IMR-90 (cell line): ENCODE results near the gene TNFSF12. TPM values are rescaled to one million over a fixed set of nuclear protein-coding genes. Genes with fewer than 3 reads are reported as not detected.

Source experiments
- ATAC-seq: fragments of 200-7000 bp; cut with Tn5 transposase; 2 replicates; pipeline ENCODE4 v1.9.1; 2020; ENCODE audit warnings: low read depth, mild to moderate bottlenecking, moderate library complexity
- BruUV-seq: library from RNA; stranded (reverse); fragments of 400-500 nt; replicated peaks from 2 replicates; lab custom pipeline; 2021; lab: Mats Ljungman, UMichigan
- CTCF ChIA-PET: fragments of 300-600 bp; formaldehyde crosslinking; extraction: SDS; loops from one replicate; lab custom pipeline; 2021; ENCODE audit warnings: antibody characterized with exemption; lab: Yijun Ruan, JAX
- POLR2A ChIA-PET: fragments of 300-600 bp; sonication (Branson Sonifier 250); formaldehyde crosslinking; loops from one replicate; lab custom pipeline; 2022; ENCODE audit warnings: antibody characterized with exemption; ENCODE audit not compliant: unreplicated experiment; lab: Charles Lee
- DNase-seq: peaks from one replicate; pipeline ENCODE4 v3.0.0; 2013
- H2AFZ ChIP-seq: replicated peaks from 2 replicates; pipeline ENCODE3; 2013; ENCODE audit warnings: low read length, mild to moderate bottlenecking; ENCODE audit not compliant: poor library complexity
- H2AK5ac ChIP-seq: 2 replicates; pipeline ENCODE4 v1.6.1; 2013; ENCODE audit warnings: low read depth, low read length, inconsistent platforms
- H2AK9ac ChIP-seq: replicated peaks from 2 replicates; pipeline ENCODE3; 2013; ENCODE audit warnings: mild to moderate bottlenecking, low read depth, low read length, moderate library complexity; ENCODE audit not compliant: poor library complexity
- H2BK120ac ChIP-seq: 2 replicates; pipeline ENCODE4 v1.6.1; 2013; ENCODE audit warnings: low read depth, low read length, inconsistent platforms
- H2BK15ac ChIP-seq: 3 replicates; pipeline ENCODE4 v1.6.1; 2013; ENCODE audit warnings: low read depth, low read length, inconsistent platforms
- H2BK20ac ChIP-seq: 2 replicates; pipeline ENCODE4 v1.6.1; 2013; ENCODE audit warnings: low read depth, mild to moderate bottlenecking, inconsistent platforms, low read length, moderate library complexity
- H2BK5ac ChIP-seq: 2 replicates; pipeline ENCODE4 v1.6.1; 2013; ENCODE audit warnings: mild to moderate bottlenecking, low read depth, low read length, inconsistent platforms; ENCODE audit not compliant: poor library complexity, severe bottlenecking
- H3K14ac ChIP-seq: replicated peaks from 2 replicates; pipeline ENCODE4 v1.6.1; 2013; ENCODE audit warnings: low read depth, low read length, inconsistent platforms
- H3K18ac ChIP-seq: 2 replicates; pipeline ENCODE4 v1.6.1; 2013; ENCODE audit warnings: low read depth, low read length, control low read depth
- H3K23ac ChIP-seq: 2 replicates; pipeline ENCODE4 v1.6.1; 2013; ENCODE audit warnings: low read depth, low read length, inconsistent platforms
- H3K27ac ChIP-seq: 2 replicates; pipeline ENCODE4 v1.5.1; 2013; ENCODE audit warnings: mild to moderate bottlenecking, control low read depth, low read length; ENCODE audit not compliant: insufficient read depth
- H3K27me3 ChIP-seq: 2 replicates; pipeline ENCODE4 v1.6.1; 2013; ENCODE audit warnings: low read length; ENCODE audit not compliant: control insufficient read depth, insufficient read depth
- H3K36me3 ChIP-seq: 2 replicates; pipeline ENCODE4 v1.6.1; 2013; ENCODE audit warnings: low read length, mixed read lengths; ENCODE audit not compliant: control insufficient read depth, insufficient read depth
- H3K4ac ChIP-seq: 2 replicates; pipeline ENCODE4 v1.6.1; 2013; ENCODE audit warnings: low read depth, low read length, inconsistent platforms
- H3K4me1 ChIP-seq: 2 replicates; pipeline ENCODE4 v1.6.1; 2013; ENCODE audit warnings: low read length, mixed read lengths; ENCODE audit not compliant: control insufficient read depth, insufficient read depth
- H3K4me2 ChIP-seq: 2 replicates; pipeline ENCODE4 v1.6.1; 2013; ENCODE audit warnings: low read depth, mild to moderate bottlenecking, control low read depth, low read length, moderate library complexity
- H3K4me3 ChIP-seq: 2 replicates; pipeline ENCODE4 v1.5.1; 2013; ENCODE audit warnings: low read depth, mild to moderate bottlenecking, control low read depth, low read length, moderate library complexity; ENCODE audit not compliant: insufficient read depth
- H3K56ac ChIP-seq: 2 replicates; pipeline ENCODE4 v1.6.1; 2013; ENCODE audit warnings: low read length, inconsistent platforms; ENCODE audit not compliant: insufficient read depth; ENCODE audit errors: extremely low read depth
- H3K79me1 ChIP-seq, 2 experiments: 2 replicates each; pipeline ENCODE4 v1.6.1; 2013; ENCODE audit warnings: low read length in 2 of 2, inconsistent platforms in 1 of 2, low read depth in 1 of 2
- H3K9ac ChIP-seq: 2 replicates; pipeline ENCODE4 v1.6.1; 2013; ENCODE audit warnings: low read depth, low read length, control low read depth
- H3K9me1 ChIP-seq: 2 replicates; pipeline ENCODE4 v1.6.1; 2013; ENCODE audit warnings: low read length, inconsistent platforms; ENCODE audit not compliant: insufficient read depth
- H3K9me3 ChIP-seq: 2 replicates; pipeline ENCODE4 v1.6.1; 2013; ENCODE audit warnings: low read length; ENCODE audit not compliant: control insufficient read depth, insufficient read depth
- H4K20me1 ChIP-seq: 2 replicates; pipeline ENCODE4 v1.6.1; 2013; ENCODE audit warnings: low read length, inconsistent platforms; ENCODE audit not compliant: insufficient read depth
- H4K5ac ChIP-seq: 2 replicates; pipeline ENCODE4 v1.6.1; 2013; ENCODE audit warnings: mild to moderate bottlenecking, low read depth, low read length, control low read depth
- H4K8ac ChIP-seq, 2 experiments: 2 replicates each; pipeline ENCODE4 v1.6.1; 2013; ENCODE audit warnings: low read depth in 2 of 2, low read length in 2 of 2, control low read depth in 1 of 2, inconsistent platforms in 1 of 2
- H4K91ac ChIP-seq: 2 replicates; pipeline ENCODE4 v1.6.1; 2013; ENCODE audit warnings: low read depth, low read length, inconsistent platforms; ENCODE audit not compliant: insufficient read depth
- BHLHE40 ChIP-seq: fragments of 150-350 bp; IDR thresholded peaks from 2 replicates; pipeline ENCODE4 v1.6.1; 2016; ENCODE audit warnings: mild to moderate bottlenecking, low read depth, low read length
- RAD21 ChIP-seq: IDR thresholded peaks from 2 replicates; pipeline ENCODE4 v1.6.1; 2012; ENCODE audit warnings: low read length, improper control_type of control experiment
- SMC3 ChIP-seq: fragments of 150-350 bp; IDR thresholded peaks from 2 replicates; pipeline ENCODE4 v1.6.1; 2016; ENCODE audit warnings: low read depth, mild to moderate bottlenecking, antibody characterized with exemption, low read length, moderate library complexity
- WGBS, 2 experiments: methylation state at CpG; one replicate each; pipeline versions ENCODE4 v1.1.5 to v1.1.7; 2013; ENCODE audit warnings: missing lambda C conversion rate in 2 of 2; ENCODE audit not compliant: insufficient read length in 1 of 2; ENCODE audit errors: extremely low coverage in 2 of 2; 5-methylcytosine and 5-hydroxymethylcytosine counted together
- dilution Hi-C: fragments of 300-500 bp; cut with HindIII; formaldehyde crosslinking; loops from one replicate; pipeline ENCODE4 v1.14.3; 2018; ENCODE audit warnings: low sequenced_read_pairs; ENCODE audit not compliant: unreplicated experiment
- in situ Hi-C: fragments of 300-500 bp; cut with MboI; formaldehyde crosslinking; loops from 3 replicates; pipeline ENCODE4 v1.14.3; 2019; ENCODE audit warnings: low sequenced_read_pairs, inconsistent platforms, mixed read lengths
- intact Hi-C: fragments of 100-400 bp; cut with micrococcal nuclease; formaldehyde crosslinking; loops from 2 replicates; pipeline ENCODE4 v1.10.0; 2022
- polyA plus RNA-seq, 3 experiments: library from polyadenylated mRNA; depleted of rRNA; stranded (reverse); fragments of >200 nt; gene quantifications; 2 replicates each; pipeline ENCODE4 v1.2.3, GENCODE V29; 2012; ENCODE audit warnings: low replicate concordance in 1 of 3
- total RNA-seq: library from RNA; depleted of rRNA; stranded (reverse); fragments of >200 nt; gene quantifications from 2 replicates; pipeline ENCODE4 v1.2.3, GENCODE V29; 2012
- TF ChIP-seq, protein P1 (sequence below): fragments of 150-350 bp; IDR thresholded peaks from 2 replicates; pipeline ENCODE4 v1.6.1; 2017; ENCODE audit warnings: mild to moderate bottlenecking, antibody characterized with exemption, low read length, low read depth
- TF ChIP-seq, protein P2 (sequence below): conservative IDR thresholded peaks from 2 replicates; pipeline ENCODE4 v1.5.1; 2012; ENCODE audit warnings: mild to moderate bottlenecking, low read depth, low read length, improper control_type of control experiment
- TF ChIP-seq, protein P3 (sequence below): fragments of 150-350 bp; IDR thresholded peaks from 2 replicates; pipeline ENCODE4 v1.6.1; 2016; ENCODE audit warnings: low read depth, mild to moderate bottlenecking, low read length, moderate library complexity, borderline replicate concordance

Gene TNFSF12
- total and polyA plus RNA-seq, 2 of the 4 experiments (the other 2 are of a cell fraction), result 2.7 to 22.0 TPM

DNA sequence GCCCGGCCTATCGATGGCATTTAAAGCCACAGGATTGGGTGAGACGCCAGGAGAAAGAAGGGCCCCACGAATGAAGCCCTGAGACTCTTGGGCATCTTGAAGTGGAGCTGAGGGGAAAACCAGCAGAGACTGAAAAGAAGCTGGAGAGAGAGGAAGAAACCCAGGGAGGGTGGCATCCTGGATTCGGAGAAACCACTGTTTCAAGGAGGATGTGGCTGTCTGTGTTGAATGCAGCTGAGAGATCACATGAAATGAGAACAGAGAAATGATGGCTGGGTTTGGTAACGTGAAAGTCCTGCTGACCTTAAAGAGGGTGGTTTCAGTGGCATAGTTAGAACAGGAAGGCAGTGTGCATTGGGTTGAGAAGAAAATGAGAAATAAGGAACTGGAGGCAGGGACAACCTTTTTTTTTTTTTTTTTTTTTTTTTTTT is 3.8 kb downstream of the TNFSF12 start:
- H3K36me3 ChIP-seq, result peaks cover 4% of the 10 kb centered on the region; the same call in 1 of the 2 replicates
- no peak overlapping the region for H3K9ac ChIP-seq
- intact Hi-C loops (no loop called here), in situ Hi-C loops (loop anchor here (5.0 to 10.0 kb wide), 2 partner anchors 40 to 198 kb away; partner anchors contain the start of genes KCTD11 and TMEM95), dilution Hi-C loops (no loop called here)
- no peak overlapping the region for H3K56ac ChIP-seq
- H2AK9ac ChIP-seq, result no peak overlapping the region
- H3K27me3 ChIP-seq, result no peaks in the 10 kb centered on the region
- H3K4ac ChIP-seq, result no peak overlapping the region
- WGBS, 2 experiments, result 95% methylated on average over 3 of the region's 6 CpGs; no CpG with 5 or more reads in 1 of the 2 experiments
- H3K23ac ChIP-seq, result no peak overlapping the region
- TF ChIP-seq, protein P1, sequence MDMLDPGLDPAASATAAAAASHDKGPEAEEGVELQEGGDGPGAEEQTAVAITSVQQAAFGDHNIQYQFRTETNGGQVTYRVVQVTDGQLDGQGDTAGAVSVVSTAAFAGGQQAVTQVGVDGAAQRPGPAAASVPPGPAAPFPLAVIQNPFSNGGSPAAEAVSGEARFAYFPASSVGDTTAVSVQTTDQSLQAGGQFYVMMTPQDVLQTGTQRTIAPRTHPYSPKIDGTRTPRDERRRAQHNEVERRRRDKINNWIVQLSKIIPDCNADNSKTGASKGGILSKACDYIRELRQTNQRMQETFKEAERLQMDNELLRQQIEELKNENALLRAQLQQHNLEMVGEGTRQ, result no peak
- TF ChIP-seq SMC3 (no peak), BHLHE40 (no peak), RAD21 (no peak)
- TF ChIP-seq, protein P2, sequence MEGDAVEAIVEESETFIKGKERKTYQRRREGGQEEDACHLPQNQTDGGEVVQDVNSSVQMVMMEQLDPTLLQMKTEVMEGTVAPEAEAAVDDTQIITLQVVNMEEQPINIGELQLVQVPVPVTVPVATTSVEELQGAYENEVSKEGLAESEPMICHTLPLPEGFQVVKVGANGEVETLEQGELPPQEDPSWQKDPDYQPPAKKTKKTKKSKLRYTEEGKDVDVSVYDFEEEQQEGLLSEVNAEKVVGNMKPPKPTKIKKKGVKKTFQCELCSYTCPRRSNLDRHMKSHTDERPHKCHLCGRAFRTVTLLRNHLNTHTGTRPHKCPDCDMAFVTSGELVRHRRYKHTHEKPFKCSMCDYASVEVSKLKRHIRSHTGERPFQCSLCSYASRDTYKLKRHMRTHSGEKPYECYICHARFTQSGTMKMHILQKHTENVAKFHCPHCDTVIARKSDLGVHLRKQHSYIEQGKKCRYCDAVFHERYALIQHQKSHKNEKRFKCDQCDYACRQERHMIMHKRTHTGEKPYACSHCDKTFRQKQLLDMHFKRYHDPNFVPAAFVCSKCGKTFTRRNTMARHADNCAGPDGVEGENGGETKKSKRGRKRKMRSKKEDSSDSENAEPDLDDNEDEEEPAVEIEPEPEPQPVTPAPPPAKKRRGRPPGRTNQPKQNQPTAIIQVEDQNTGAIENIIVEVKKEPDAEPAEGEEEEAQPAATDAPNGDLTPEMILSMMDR, result no peak
- TF ChIP-seq, protein P3, sequence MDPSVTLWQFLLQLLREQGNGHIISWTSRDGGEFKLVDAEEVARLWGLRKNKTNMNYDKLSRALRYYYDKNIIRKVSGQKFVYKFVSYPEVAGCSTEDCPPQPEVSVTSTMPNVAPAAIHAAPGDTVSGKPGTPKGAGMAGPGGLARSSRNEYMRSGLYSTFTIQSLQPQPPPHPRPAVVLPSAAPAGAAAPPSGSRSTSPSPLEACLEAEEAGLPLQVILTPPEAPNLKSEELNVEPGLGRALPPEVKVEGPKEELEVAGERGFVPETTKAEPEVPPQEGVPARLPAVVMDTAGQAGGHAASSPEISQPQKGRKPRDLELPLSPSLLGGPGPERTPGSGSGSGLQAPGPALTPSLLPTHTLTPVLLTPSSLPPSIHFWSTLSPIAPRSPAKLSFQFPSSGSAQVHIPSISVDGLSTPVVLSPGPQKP, result no peak
- no peak overlapping the region for H2BK15ac ChIP-seq
- H2BK120ac ChIP-seq, result no peak overlapping the region
- no peak overlapping the region for H2BK20ac ChIP-seq
- H4K5ac ChIP-seq, result no peak overlapping the region
- peaks cover 0 to 13% of the 10 kb centered on the region in 2 experiments; a peak in 2 of 4 replicates for H3K79me1 ChIP-seq
- H4K91ac ChIP-seq, result no peak overlapping the region
- no peak overlapping the region for H2AFZ ChIP-seq
- H3K9me1 ChIP-seq, result peaks cover 5% of the 10 kb centered on the region; the same call in 1 of the 2 replicates
- H4K8ac ChIP-seq, result no peak overlapping the region
- CTCF ChIA-PET, result no interaction called here
- no peaks in the 10 kb centered on the region for H4K20me1 ChIP-seq
- no peak overlapping the region for H3K4me2 ChIP-seq
- DNase-seq (no peak), ATAC-seq (no peak)
- H3K18ac ChIP-seq, result no peak overlapping the region
- H3K4me3 ChIP-seq, result no peak overlapping the region
- no peak overlapping the region for H2AK5ac ChIP-seq
- BruUV-seq, result no TSS peak
- H3K14ac ChIP-seq, result no peak overlapping the region
- H3K4me1 ChIP-seq, result peaks cover 8% of the 10 kb centered on the region
- POLR2A ChIA-PET, result no interaction called here
- no peak overlapping the region for H3K27ac ChIP-seq
- no peaks in the 10 kb centered on the region for H3K9me3 ChIP-seq
- no peak overlapping the region for H2BK5ac ChIP-seq
